HL-60 (cell line): Measurements from ENCODE around the gene SCUBE2.

Experiments used
- DNase-seq, 2 experiments: peaks; one replicate each; pipeline ENCODE4 v3.0.0-alpha.2; 2010 to 2020; ENCODE audit warnings: low read depth in 1 of 2, low spot score in 1 of 2
- H3K27ac ChIP-seq: fragments of 250-450 bp; sonication (Bioruptor Pico); replicated peaks from 2 replicates; pipeline ENCODE4 v1.5.1; 2020; ENCODE audit warnings: mild to moderate bottlenecking, moderate library complexity
- H3K27me3 ChIP-seq: fragments of 250-450 bp; sonication (Bioruptor Pico); 2 replicates; pipeline ENCODE4 v1.5.1; 2021; ENCODE audit warnings: mild to moderate bottlenecking, moderate library complexity; ENCODE audit not compliant: insufficient read depth, poor library complexity, severe bottlenecking
- H3K4me3 ChIP-seq: replicated peaks from 2 replicates; pipeline ENCODE4 v1.5.1; 2011; ENCODE audit warnings: mild to moderate bottlenecking, control low read depth, low read length; ENCODE audit not compliant: insufficient read depth
- CTCF ChIP-seq: IDR thresholded peaks from one replicate; pipeline ENCODE4 v1.5.1; 2011; ENCODE audit warnings: low read length, control low read depth, inconsistent platforms; ENCODE audit not compliant: insufficient read depth
- GABPA ChIP-seq: IDR thresholded peaks from 2 replicates; pipeline ENCODE4 v1.6.1; 2012; ENCODE audit warnings: low read depth
- POLR2AphosphoS5 ChIP-seq: IDR thresholded peaks from 2 replicates; pipeline ENCODE4 v1.6.1; 2012; ENCODE audit warnings: low read depth
- REST ChIP-seq: IDR thresholded peaks from 2 replicates; pipeline ENCODE4 v1.6.1; 2012; ENCODE audit warnings: low read depth; ENCODE audit not compliant: insufficient replicate concordance
- SPI1 ChIP-seq: IDR thresholded peaks from 2 replicates; pipeline ENCODE4 v1.6.1; 2012; ENCODE audit warnings: low read depth, mild to moderate bottlenecking, borderline replicate concordance

Gene SCUBE2

GRCh38 chr11:9053316-9054035, 37.9 kb downstream of the SCUBE2 start:
- DNase-seq: no peak
- TF ChIP-seq GABPA (no peak), SPI1 (no peak), POLR2AphosphoS5 (no peak), CTCF (no peak), REST (no peak)
- H3K27ac ChIP-seq: no peak overlapping the region
- H3K4me3 ChIP-seq: no peak overlapping the region
- H3K27me3 ChIP-seq: peaks cover 2% of the 10 kb centered on the region

GRCh38 chr11:9052316-9052715, 39.1 kb downstream of the SCUBE2 start:
- Histone ChIP-seq H3K4me3 (no peak overlapping the region), H3K27ac (no peak overlapping the region)

More at GRCh38 chr11:9052316-9052715, 39.1 kb downstream of the SCUBE2 start:
- DNase-seq: no peak
- peaks cover 2% of the 10 kb centered on the region for H3K27me3 ChIP-seq
- TF ChIP-seq CTCF (no peak), REST (no peak), SPI1 (no peak), GABPA (no peak), POLR2AphosphoS5 (no peak)
